Activated CD8-positive, alpha-beta memory T cell treated with anti-CD3 and anti-CD28 coated beads for 36 hours (primary cell): ENCODE measurements around the gene SSTR4. TPM values are rescaled to one million over a fixed set of nuclear protein-coding genes. Genes with fewer than 3 reads are reported as not detected.
"Not testable (repeated sequence)": the region's sequence is repeated elsewhere in the genome, so short reads cannot be mapped to it uniquely, and the experiment has no call there.

Experiments used
- CTCF ChIA-PET: fragments of 350-600 bp; sonication (Branson Sonifier 250); formaldehyde crosslinking; loops from one replicate; lab custom pipeline; 2021; ENCODE audit warnings: antibody characterized with exemption; lab: Charles Lee
- POLR2A ChIA-PET: fragments of 350-600 bp; sonication (Branson Sonifier 250); formaldehyde crosslinking; loops from one replicate; lab custom pipeline; 2021; ENCODE audit warnings: antibody characterized with exemption; lab: Charles Lee
- total RNA-seq, 2 experiments: library from RNA; stranded (reverse); gene quantifications; one replicate each; pipeline ENCODE4 v1.2.3, GENCODE V29; 2021

The SSTR4 gene
- not detected for total RNA-seq

- ChIA-PET CTCF (no interaction called here), POLR2A (no interaction called here)
These were observed at the start of gene SSTR4 for GRCh38 chr20:23034721-23035671. Gene SSTR4, plus strand, starts transcription at chr20:23035312. Its CDS starts 172 bp downstream, at chr20:23035484.

DNA sequence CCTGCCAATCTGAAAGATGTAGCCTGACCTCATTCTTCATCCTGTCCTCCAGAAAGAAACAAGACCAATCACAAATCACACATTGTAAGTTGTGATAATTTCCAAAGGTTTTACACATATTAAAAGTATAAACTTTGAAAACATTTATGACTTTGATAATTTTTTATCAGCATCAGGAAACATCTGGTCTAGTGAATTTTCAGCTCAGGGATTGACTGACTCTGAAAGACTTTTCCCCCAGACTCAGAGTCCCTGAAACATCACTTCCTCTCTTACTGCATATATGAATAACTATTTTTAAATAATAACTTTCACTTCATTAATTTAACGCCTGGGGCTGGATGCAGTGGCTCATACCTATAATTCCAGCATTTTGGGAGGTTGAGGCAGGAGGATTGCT is 48.5 kb upstream of the SSTR4 start:
- POLR2A ChIA-PET, result no interaction called here

DNA sequence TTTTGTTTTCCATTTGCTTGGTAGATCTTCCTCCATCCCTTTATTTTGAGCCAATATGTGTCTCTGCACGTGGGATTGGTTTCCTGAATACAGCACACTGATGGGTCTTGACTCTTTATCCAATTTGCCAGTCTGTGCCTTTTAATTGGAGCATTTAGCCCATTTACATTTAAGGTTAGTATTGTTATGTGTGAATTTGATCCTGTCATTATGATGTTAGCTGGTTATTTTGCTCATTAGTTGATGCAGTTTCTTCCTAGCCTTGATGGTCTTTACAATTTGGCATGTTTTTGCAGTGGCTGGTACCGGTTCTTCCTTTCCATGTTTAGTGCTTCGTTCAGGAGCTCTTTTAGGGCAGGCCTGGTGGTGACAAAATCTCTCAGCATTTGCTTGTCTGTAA is 43.7 kb upstream of the SSTR4 start:
- POLR2A ChIA-PET, CTCF ChIA-PET: not testable (repeated sequence)

More for the DNA sequence above, 48.5 kb upstream of the SSTR4 start:
- CTCF ChIA-PET, result no interaction called here

- ChIA-PET CTCF (no interaction called here), POLR2A (no interaction called here)
These were observed 41.3 kb upstream of the SSTR4 start for GRCh38 chr20:22993823-22994222.

DNA sequence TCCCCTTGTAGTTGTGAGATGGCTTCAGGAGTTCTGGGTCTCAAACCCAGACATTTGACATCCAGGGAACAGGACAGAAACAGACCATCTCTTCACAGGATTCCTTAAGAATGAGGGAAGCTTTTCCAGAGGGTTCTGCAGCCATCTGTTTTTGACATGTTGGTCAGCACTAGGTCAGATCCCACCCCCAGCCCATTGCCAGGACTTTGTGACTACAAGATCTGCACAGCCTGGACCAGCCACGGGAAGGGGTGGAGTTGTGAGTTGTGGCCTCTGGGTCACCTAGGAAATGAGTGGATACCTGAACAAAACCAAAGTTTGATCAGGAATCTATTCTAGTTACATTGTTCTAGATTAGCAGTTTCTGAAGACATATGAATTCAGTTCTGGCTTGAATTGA is 39.2 kb upstream of the SSTR4 start:
- POLR2A ChIA-PET, result no interaction called here
- CTCF ChIA-PET, result no interaction called here

DNA sequence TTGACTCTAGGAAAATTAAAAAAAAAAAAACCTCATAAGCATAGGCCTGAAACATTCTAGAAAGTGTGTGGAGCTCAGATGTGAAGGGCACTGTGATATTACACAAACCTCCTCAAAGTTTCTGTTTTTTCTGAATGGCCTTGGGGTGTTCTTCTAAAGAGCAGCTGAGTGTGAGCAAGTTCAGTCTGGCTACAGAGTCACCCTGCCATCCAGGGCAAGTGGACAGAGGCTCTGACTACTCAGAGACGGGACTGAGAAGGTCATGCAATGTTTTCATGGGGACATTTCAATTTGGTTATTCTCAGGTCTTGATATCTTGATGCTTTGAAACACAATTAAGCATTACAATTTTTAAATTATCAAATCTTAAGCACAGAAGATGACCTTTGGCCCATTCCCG is 36.6 kb upstream of the SSTR4 start:
- ChIA-PET POLR2A (no interaction called here), CTCF (no interaction called here)

DNA sequence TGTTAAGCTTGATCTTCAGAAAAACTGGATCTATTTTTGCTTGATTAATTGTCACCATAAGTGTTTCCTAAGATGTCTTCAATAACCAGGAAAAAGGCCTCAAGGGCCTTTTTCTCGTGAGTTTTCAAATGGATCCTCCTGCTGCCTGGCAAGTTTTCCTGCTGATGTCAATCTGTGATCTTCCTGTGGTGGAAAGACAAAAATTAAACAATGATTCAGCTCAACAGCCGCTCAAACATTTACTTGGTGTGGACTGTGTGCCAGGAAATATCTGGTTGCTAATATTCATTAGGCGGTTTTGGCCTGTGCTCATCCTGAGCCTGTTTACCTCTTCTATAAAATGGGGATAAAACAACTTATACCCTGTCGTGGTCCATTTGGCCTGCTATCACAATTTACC is 35.4 kb upstream of the SSTR4 start:
- ChIA-PET CTCF (no interaction called here), POLR2A (no interaction called here)

- ChIA-PET POLR2A (no interaction called here), CTCF (no interaction called here)
These were observed 34.7 kb upstream of the SSTR4 start for GRCh38 chr20:23000232-23000947.

DNA sequence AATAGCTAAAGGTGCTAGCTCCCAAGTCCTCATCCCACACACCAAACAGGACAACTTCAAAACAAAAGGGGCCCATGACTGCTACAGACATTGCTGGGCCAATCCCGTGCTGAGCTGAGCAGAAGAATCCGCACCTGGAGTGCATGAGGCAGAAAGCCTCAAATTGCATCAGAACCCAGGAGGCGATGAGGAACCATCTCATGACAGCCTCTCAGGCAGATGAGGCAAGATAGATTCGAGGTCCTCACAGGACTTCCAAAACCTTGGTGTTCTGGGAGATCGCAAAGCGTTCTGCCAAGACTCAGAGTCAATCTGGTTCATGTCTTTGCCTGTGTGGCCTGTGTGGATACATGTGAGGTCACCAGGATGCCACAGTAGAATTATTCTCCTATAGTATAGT is 32.8 kb upstream of the SSTR4 start:
- POLR2A ChIA-PET, result no interaction called here

DNA sequence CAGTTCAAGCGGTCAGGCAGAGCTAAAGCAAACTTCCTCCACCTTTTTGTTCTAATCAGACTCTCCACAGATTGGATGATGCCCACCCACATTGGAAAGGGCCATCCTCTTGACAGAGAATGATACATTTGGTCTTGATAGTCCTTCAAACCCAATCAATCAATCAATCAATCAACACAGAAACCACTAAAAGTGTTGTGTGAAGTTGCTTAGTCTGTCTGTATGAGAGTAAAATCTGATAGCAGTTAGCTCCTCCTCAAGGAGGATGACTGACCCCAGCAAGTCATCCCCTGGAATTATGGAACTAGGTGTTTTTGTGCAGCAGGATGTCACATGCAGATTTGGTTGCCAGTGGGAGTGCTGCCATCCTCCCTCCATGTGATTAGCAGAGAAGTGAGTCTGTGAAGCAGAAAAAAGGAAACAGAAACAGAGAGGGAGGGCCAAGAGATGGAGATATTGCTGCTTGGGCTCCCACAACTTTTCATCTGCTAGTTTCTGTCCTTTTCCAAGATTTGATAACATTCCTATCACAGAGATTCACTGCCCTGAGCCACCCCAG is 32.0 kb upstream of the SSTR4 start:
- CTCF ChIA-PET, result no interaction called here
- POLR2A ChIA-PET, result no interaction called here

More for the DNA sequence above, 32.8 kb upstream of the SSTR4 start:
- CTCF ChIA-PET, result no interaction called here

DNA sequence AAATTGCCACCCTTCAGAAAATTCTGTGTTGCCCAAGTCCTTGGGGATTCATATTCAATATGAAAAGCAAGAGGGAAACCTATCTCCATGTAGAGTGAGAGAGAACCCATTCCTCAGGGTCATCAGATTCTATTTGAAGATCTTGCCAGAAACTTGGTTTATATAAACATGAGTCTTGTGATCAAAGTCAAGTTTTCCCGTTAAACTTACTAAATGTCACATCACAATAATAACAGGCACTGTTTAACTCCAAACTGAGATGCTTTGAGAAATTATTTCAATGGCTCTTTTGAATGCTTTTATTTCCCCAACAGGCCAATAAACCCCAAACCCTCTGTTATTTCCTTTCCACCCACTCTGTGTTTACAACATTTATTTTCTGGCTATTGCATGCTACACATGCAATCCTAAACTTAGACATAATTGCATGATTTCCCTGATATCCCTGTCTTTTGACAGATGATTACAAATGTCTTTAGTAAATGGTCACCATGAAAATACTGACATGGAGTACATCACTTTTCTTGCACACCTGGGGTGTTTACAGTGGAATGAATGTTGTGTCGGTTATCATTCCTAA is 31.1 kb upstream of the SSTR4 start:
- POLR2A ChIA-PET, result no interaction called here
- CTCF ChIA-PET, result no interaction called here

- POLR2A ChIA-PET, result no interaction called here
- CTCF ChIA-PET, result no interaction called here
These were observed 29.3 kb upstream of the SSTR4 start for GRCh38 chr20:23005776-23006175.

GRCh38 chr20:23007462-23007861 is 27.6 kb upstream of the SSTR4 start:
- CTCF ChIA-PET, result no interaction called here
- POLR2A ChIA-PET, result no interaction called here

- ChIA-PET CTCF (no interaction called here), POLR2A (no interaction called here)
These were observed 27.0 kb upstream of the SSTR4 start for GRCh38 chr20:23007886-23008655.

GRCh38 chr20:23008667-23009066 is 26.4 kb upstream of the SSTR4 start:
- POLR2A ChIA-PET, result no interaction called here

DNA sequence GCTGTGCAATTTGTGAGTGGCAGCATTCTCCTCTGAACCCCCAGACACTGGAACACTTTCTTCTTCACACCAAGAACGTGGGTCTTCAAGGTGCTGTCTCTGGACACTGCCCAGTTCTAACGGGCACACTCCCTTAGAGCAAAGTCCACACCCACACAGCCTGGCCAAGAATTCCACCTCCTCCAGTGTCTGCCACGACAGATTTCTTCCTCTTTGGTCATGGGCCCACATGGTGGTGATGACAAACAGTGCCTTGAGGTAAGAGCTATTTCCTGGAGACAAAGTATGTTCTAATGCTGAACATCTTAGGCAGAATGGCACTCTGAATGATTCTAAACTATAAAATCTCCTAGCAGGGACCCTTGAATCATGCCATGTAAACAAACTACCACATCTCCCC is 25.5 kb upstream of the SSTR4 start:
- POLR2A ChIA-PET, result no interaction called here
- CTCF ChIA-PET, result no interaction called here

More at GRCh38 chr20:23008667-23009066, 26.4 kb upstream of the SSTR4 start:
- CTCF ChIA-PET, result no interaction called here

- ChIA-PET CTCF (no interaction called here), POLR2A (no interaction called here)
These were observed 25.0 kb upstream of the SSTR4 start for GRCh38 chr20:23010096-23010495.

DNA sequence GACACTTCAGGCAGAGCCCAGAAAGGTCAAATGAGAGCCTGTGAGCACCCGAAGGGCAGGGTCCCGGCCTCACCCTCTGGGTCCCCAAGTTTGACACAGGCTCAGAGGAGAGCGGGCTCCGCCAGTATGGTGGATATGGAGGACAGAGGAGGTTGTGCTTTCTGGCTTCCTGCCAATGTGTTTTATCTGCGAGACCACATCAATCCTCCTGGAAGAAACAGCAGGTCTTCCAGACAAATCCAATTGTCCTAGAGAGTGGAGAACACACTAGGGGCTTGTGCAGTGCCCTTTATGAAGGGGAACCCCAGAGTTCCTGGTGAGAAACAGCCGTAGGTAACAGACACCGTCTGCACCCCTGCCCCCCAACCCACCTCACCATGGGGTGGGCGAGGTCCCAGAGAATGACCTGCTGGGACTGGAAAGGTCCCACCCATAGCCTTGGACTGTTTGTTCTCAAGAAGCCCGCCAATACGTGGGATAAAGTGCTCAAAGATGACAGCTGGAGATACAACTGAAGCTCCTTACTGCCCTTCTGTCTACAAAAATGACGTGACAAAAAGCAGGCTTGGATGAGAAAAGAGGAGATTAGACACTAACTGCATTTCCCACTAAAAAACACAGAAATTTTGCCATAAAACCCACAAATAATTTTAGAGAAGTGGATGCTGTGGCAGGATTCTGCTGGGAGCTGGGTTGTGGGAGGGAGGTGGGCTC is 23.9 kb upstream of the SSTR4 start:
- POLR2A ChIA-PET, result no interaction called here
- CTCF ChIA-PET, result no interaction called here

DNA sequence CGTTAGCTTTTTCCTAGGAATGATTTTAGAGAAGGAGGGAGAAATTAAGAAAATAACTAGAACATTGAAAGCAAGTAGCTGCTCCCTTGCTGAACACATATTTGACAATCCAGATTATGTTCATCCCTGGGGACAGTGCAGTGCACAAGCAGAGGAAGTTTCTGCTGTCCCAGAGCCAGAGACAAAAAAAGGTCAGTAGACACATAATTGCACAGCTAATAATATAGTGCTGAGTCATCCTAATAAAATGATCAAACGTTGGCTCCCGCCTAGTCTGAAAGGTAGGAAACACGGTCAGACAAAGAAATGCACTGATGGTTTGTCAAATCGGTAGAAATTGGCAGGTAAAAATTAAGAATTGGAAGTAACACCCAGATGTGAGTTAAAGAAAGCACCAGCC is 21.7 kb upstream of the SSTR4 start:
- CTCF ChIA-PET, result no interaction called here
- POLR2A ChIA-PET, result no interaction called here
